Vagina (tissue), 2 donors: Measurements from ENCODE around the gene SLC35B2. TPM values are rescaled to one million over a fixed set of nuclear protein-coding genes. Genes with fewer than 3 reads are reported as not detected.
A peak's percentile ranks its signal among the peaks of the same experiment; 100 is the strongest.

Source experiments
- DNase-seq, 2 donors: peaks; one replicate each; pipeline ENCODE4 v3.0.0-alpha.2; 2017; ENCODE audit errors: extremely low spot score in 2 of 2
- H3K27ac ChIP-seq: fragments of 200-600 bp; sonication (generic); one replicate; pipeline ENCODE4 v1.5.1; 2019
- H3K27me3 ChIP-seq: fragments of 200-600 bp; sonication (generic); one replicate; pipeline ENCODE4 v1.5.1; 2019
- H3K36me3 ChIP-seq, 2 donors: fragments of 200-600 bp; sonication (generic); one replicate each; pipeline ENCODE4 v1.5.1; 2017 to 2019
- H3K4me1 ChIP-seq: fragments of 200-600 bp; sonication (generic); one replicate; pipeline ENCODE4 v1.5.1; 2019
- H3K4me3 ChIP-seq, 2 donors: fragments of 200-600 bp; sonication (generic); 1 replicate in 1 of 2; 2 replicates in 1 of 2; pipeline ENCODE4 v1.5.1; 2016 to 2019
- H3K9me3 ChIP-seq: fragments of 200-600 bp; sonication (generic); one replicate; pipeline ENCODE4 v1.5.1; 2019
- CTCF ChIP-seq, 3 experiments: fragments of 450-650 bp in 2 of 3; fragments of 200-600 bp in 1 of 3; sonication (generic) in 1 of 3; IDR thresholded peaks; one replicate each; pipeline ENCODE4 v1.5.1; 2017 to 2019; ENCODE audit warnings: antibody characterized with exemption in 3 of 3, mild to moderate bottlenecking in 2 of 3, moderate library complexity in 2 of 3
- POLR2A ChIP-seq, 2 donors: fragments of 450-650 bp; IDR thresholded peaks; one replicate each; pipeline ENCODE4 v1.6.1; 2017; ENCODE audit warnings: antibody characterized with exemption in 2 of 2, mild to moderate bottlenecking in 2 of 2, moderate library complexity in 2 of 2
- POLR2AphosphoS5 ChIP-seq, 2 donors: sonication (generic); formaldehyde crosslinking; IDR thresholded peaks; one replicate each; pipeline ENCODE4 v1.9.0; 2017; ENCODE audit warnings: antibody characterized with exemption in 2 of 2, mild to moderate bottlenecking in 2 of 2, low read depth in 1 of 2; ENCODE audit not compliant: insufficient read depth in 1 of 2
- intact Hi-C: fragments of 100-400 bp; cut with DNase I; formaldehyde crosslinking; loops from one replicate; pipeline ENCODE4 v1.15.1; 2023
- total RNA-seq: library from RNA; depleted of rRNA; stranded (reverse); fragments of >200 nt; gene quantifications from one replicate; pipeline ENCODE4 v1.2.3, GENCODE V29; 2016

The SLC35B2 gene
- total RNA-seq, 1 donor from 2014 or later, result 19.6 TPM

GRCh38 chr6:44262467-44263353 lies 5.4 kb upstream of the SLC35B2 start:
- TF ChIP-seq POLR2A (IDR thresholded peaks at IDR 0.05), result no peak
- TF ChIP-seq POLR2AphosphoS5 (IDR thresholded peaks at IDR 0.05; ENCODE audit: insufficient read depth in 1 of 2, low read depth in 1 of 2), result no peak
- no peak for TF ChIP-seq CTCF (IDR thresholded peaks at IDR 0.05)
- Histone ChIP-seq H3K4me1 (peaks cover 39% of the 10 kb centered on the region), H3K27ac (peak overlapping the region; percentile 46), H3K36me3 (no peaks in the 10 kb centered on the region), H3K4me3 (peak overlapping the region in 1 of 2 donors; percentile 77), H3K9me3 (no peaks in the 10 kb centered on the region), H3K27me3 (no peaks in the 10 kb centered on the region)
- intact Hi-C loops, result no loop called here
- DNase-seq, result no peak

- H3K4me1 ChIP-seq, result peaks cover 47% of the 10 kb centered on the region
- TF ChIP-seq POLR2AphosphoS5 (IDR thresholded peaks at IDR 0.05; ENCODE audit: insufficient read depth in 1 of 2, low read depth in 1 of 2) (no peak), CTCF (IDR thresholded peaks at IDR 0.05) (no peak), POLR2A (IDR thresholded peaks at IDR 0.05) (no peak)
Observed at GRCh38 chr6:44261581-44261980, 4.3 kb upstream of the SLC35B2 start.

DNA sequence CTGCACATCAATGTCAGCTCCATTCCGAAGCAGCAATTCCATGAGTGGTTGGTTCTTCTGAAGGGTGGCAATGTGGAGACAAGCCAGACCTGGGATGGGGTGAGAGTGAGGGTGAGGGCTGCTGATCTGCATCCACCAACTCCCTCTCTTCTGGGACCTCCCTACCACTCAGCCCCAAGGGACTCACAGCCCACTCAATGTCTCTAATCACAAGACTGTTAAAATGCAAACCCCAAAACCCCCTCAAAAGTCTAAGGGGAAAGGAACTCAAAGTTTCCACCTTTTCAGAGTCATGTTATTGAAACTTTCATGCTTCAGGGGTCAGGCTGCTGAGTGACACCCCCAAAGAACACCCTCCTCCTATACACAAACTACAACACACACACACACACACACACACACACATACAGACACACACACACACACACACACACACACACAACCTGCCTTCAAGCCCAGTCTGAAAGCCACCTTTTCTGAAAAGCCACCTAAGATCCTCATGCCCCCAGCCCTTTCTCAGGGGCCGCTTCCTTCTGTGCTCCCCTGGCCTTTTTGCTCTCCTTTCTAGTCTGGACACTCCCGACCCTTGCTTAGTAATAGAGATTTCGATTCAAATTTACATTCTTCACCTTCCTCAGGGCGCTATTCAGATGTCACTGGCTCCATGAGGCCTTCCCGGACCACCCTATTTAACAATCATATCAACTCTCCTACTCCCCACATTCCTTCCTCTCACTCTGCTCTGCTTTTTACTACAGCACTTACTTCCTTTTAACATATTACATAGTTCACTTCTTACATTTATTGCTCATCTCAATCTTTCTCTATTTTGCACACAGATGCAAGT lies 3.3 kb upstream of the SLC35B2 start:
- Histone ChIP-seq H3K4me1 (peaks cover 55% of the 10 kb centered on the region), H3K4me3 (no peak overlapping the region), H3K27ac (no peak overlapping the region), H3K27me3 (no peaks in the 10 kb centered on the region), H3K9me3 (no peaks in the 10 kb centered on the region), H3K36me3 (no peaks in the 10 kb centered on the region)
- TF ChIP-seq POLR2A (IDR thresholded peaks at IDR 0.05) (no peak), CTCF (IDR thresholded peaks at IDR 0.05) (no peak), POLR2AphosphoS5 (IDR thresholded peaks at IDR 0.05; ENCODE audit: insufficient read depth in 1 of 2, low read depth in 1 of 2) (no peak)
- intact Hi-C loops, result no loop called here
- no peak for DNase-seq

More at GRCh38 chr6:44261581-44261980, 4.3 kb upstream of the SLC35B2 start:
- intact Hi-C loops, result no loop called here
- no peak for DNase-seq
- Histone ChIP-seq H3K9me3 (no peaks in the 10 kb centered on the region), H3K36me3 (no peaks in the 10 kb centered on the region), H3K4me3 (no peak overlapping the region), H3K27ac (no peak overlapping the region), H3K27me3 (no peaks in the 10 kb centered on the region)

- intact Hi-C loops, result no loop called here
- Histone ChIP-seq H3K9me3 (no peaks in the 10 kb centered on the region), H3K4me1 (peaks cover 53% of the 10 kb centered on the region), H3K4me3 (no peak overlapping the region), H3K36me3 (peaks cover 0 to 2% of the 10 kb centered on the region in 2 donors), H3K27me3 (no peaks in the 10 kb centered on the region), H3K27ac (no peak overlapping the region)
- TF ChIP-seq POLR2A (IDR thresholded peaks at IDR 0.05) (no peak), CTCF (IDR thresholded peaks at IDR 0.05) (no peak), POLR2AphosphoS5 (IDR thresholded peaks at IDR 0.05; ENCODE audit: insufficient read depth in 1 of 2, low read depth in 1 of 2) (no peak)
- no peak for DNase-seq
Observed at GRCh38 chr6:44260011-44260410, 2.7 kb upstream of the SLC35B2 start.
